Measurements from ENCODE around the gene TEX261.
A peak's percentile ranks its signal among the peaks of the same experiment; 100 is the strongest.

The TEX261 gene

GRCh38 chr2:70958759-70959158 is 35.9 kb downstream of the TEX261 start:
- CTCF ChIA-PET, result no interaction called here
- DNase-seq (ENCODE audit: extremely low spot score), result no peak
- TF ChIP-seq FOXK2 (IDR thresholded peaks at IDR 0.05) (no peak), PKNOX1 (IDR thresholded peaks at IDR 0.05) (no peak), ZNF384 (IDR thresholded peaks at IDR 0.05) (no peak), SUZ12 (IDR thresholded peaks at IDR 0.05) (no peak), BHLHE40 (IDR thresholded peaks at IDR 0.05; ENCODE audit: borderline replicate concordance) (no peak), FOXA1 (IDR thresholded peaks at IDR 0.05) (no peak), ELF4 (IDR thresholded peaks at IDR 0.05) (no peak), HDGF (IDR thresholded peaks at IDR 0.05; ENCODE audit: borderline replicate concordance) (no peak), SP1 (IDR thresholded peaks at IDR 0.05) (no peak)
- POLR2A ChIA-PET, result no interaction called here

DNA sequence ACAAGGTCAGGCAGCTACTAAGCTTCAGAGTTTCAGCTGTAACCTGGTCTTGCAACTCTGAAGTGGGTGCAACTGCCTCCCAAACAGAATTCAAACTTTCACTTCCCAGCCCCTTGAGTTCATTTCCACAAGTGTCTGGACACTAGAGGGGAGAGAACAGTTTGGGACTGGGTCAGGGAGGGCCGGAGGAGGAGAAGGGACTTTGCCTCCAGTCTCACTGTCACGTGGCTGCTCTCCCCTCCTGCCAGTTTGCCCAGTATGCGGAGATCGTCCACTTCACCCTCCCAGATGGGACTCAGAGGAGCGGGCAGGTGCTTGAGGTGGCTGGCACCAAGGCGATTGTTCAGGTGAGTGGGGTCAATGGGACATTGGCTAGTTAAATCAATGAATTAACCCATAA is 36.9 kb downstream of the TEX261 start:
- DNase-seq (ENCODE audit: extremely low spot score), result no peak
- ChIA-PET POLR2A (no interaction called here), CTCF (no interaction called here)
- TF ChIP-seq LEF1 (IDR thresholded peaks at IDR 0.05; ENCODE audit: borderline replicate concordance) (no peak), SP1 (IDR thresholded peaks at IDR 0.05) (no peak)

DNA sequence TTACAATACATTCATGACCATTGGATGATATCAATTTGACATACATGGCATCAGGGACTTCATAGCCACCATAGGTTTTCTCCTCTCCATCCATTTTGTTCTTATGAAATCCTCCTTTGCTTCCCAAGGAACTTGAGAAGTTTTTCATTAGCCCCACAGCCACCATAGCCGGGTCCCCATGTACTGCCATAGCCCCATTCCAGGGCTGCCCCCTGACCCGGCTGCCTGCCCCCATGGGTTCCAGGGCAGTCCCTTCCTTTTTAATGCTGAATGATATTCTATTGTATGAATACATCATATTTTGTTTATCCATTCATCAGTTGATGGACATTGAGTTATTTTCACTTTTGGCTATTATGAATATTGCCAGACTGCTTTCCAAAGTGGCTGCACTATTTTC is 38.5 kb downstream of the TEX261 start:
- CTCF ChIA-PET, result no interaction called here
- TF ChIP-seq LEF1 (IDR thresholded peaks at IDR 0.05; ENCODE audit: borderline replicate concordance) (no peak), CTBP1 (IDR thresholded peaks at IDR 0.05; ENCODE audit: borderline replicate concordance) (no peak), FOXK2 (IDR thresholded peaks at IDR 0.05) (no peak), FOXA1 (IDR thresholded peaks at IDR 0.05) (no peak), ELF4 (IDR thresholded peaks at IDR 0.05) (no peak), FOXM1 (IDR thresholded peaks at IDR 0.05; ENCODE audit: borderline replicate concordance) (no peak), NFRKB (IDR thresholded peaks at IDR 0.05) (no peak), L3MBTL2 (conservative IDR thresholded peaks at IDR 0.05) (no peak), SUZ12 (IDR thresholded peaks at IDR 0.05) (no peak), BHLHE40 (IDR thresholded peaks at IDR 0.05; ENCODE audit: borderline replicate concordance) (no peak), HDGF (IDR thresholded peaks at IDR 0.05; ENCODE audit: borderline replicate concordance) (no peak), SP1 (IDR thresholded peaks at IDR 0.05) (no peak), ARNT (IDR thresholded peaks at IDR 0.05) (no peak), PKNOX1 (IDR thresholded peaks at IDR 0.05) (no peak), ZNF384 (IDR thresholded peaks at IDR 0.05) (no peak), TARDBP (IDR thresholded peaks at IDR 0.05) (no peak)
- POLR2A ChIA-PET, result no interaction called here

GRCh38 chr2:70954886-70955285 is 39.8 kb downstream of the TEX261 start:
- ChIA-PET CTCF (no interaction called here), POLR2A (no interaction called here)
- no peak for DNase-seq (ENCODE audit: extremely low spot score)
- TF ChIP-seq TARDBP (IDR thresholded peaks at IDR 0.05) (no peak), HDGF (IDR thresholded peaks at IDR 0.05; ENCODE audit: borderline replicate concordance) (no peak), FOXA1 (IDR thresholded peaks at IDR 0.05) (no peak), FOXK2 (IDR thresholded peaks at IDR 0.05) (no peak), BHLHE40 (IDR thresholded peaks at IDR 0.05; ENCODE audit: borderline replicate concordance) (no peak), ELF4 (IDR thresholded peaks at IDR 0.05) (no peak), PKNOX1 (IDR thresholded peaks at IDR 0.05) (no peak), NFRKB (IDR thresholded peaks at IDR 0.05) (no peak), SP1 (IDR thresholded peaks at IDR 0.05) (no peak), SUZ12 (IDR thresholded peaks at IDR 0.05) (no peak), LEF1 (IDR thresholded peaks at IDR 0.05; ENCODE audit: borderline replicate concordance) (no peak)

More for the DNA sequence above, 38.5 kb downstream of the TEX261 start:
- DNase-seq (ENCODE audit: extremely low spot score), result no peak

- ChIA-PET CTCF (interaction anchor here (0.6 to 3.6 kb wide), 18 partner anchors 8 to 1170 kb away, joined by 3 to 30 read pairs (median 4); no protein-coding TSS in a partner anchor), POLR2A (interaction anchor here (1.0 to 1.3 kb wide), 4 partner anchors 15 to 33 kb away, joined by 3 read pairs; partner anchors contain the start of gene ANKRD53)
- no peak for TF ChIP-seq SUZ12 (IDR thresholded peaks at IDR 0.05)
- DNase-seq (ENCODE audit: extremely low spot score), result no peak
Observed at GRCh38 chr2:70949086-70949485, 45.6 kb downstream of the TEX261 start.

GRCh38 chr2:70948337-70949003 is 46.2 kb downstream of the TEX261 start:
- ChIA-PET POLR2A (interaction anchor here (0.9 to 1.3 kb wide), 5 partner anchors 16 to 80 kb away, joined by 3 read pairs; partner anchors contain the start of gene ANKRD53), CTCF (interaction anchor here (0.5 to 3.6 kb wide), 23 partner anchors 9 to 1169 kb away, joined by 3 to 30 read pairs (median 4); no protein-coding TSS in a partner anchor)
- TF ChIP-seq SUZ12 (IDR thresholded peaks at IDR 0.05), result no peak
- TF ChIP-seq TARDBP (IDR thresholded peaks at IDR 0.05), result peak; percentile 5; the same call in 1 of the 2 replicates
- TF ChIP-seq L3MBTL2 (conservative IDR thresholded peaks at IDR 0.05), result peak; percentile 62; the same call in 1 of the 2 replicates
- DNase-seq (ENCODE audit: extremely low spot score), result peak; percentile 88
